Ascending aorta (tissue), 2 donors: ENCODE measurements around the gene TMC3. TPM values are rescaled to one million over a fixed set of nuclear protein-coding genes. Genes with fewer than 3 reads are reported as not detected.
A peak's percentile ranks its signal among the peaks of the same experiment; 100 is the strongest.

ENCODE experiments used
- DNase-seq, 2 donors: peaks; one replicate each; pipeline ENCODE4 v3.0.0-alpha.2; 2019; ENCODE audit warnings: low spot score in 2 of 2
- H3K27ac ChIP-seq, 2 donors: fragments of 200-600 bp; sonication (generic); one replicate each; pipeline ENCODE4 v1.5.1; 2016 to 2017; ENCODE audit warnings: mild to moderate bottlenecking in 1 of 2
- H3K27me3 ChIP-seq: fragments of 200-600 bp; sonication (generic); one replicate; pipeline ENCODE4 v1.5.1; 2017
- H3K36me3 ChIP-seq, 2 donors: fragments of 200-600 bp; sonication (generic); one replicate each; pipeline ENCODE4 v1.5.1; 2016
- H3K4me1 ChIP-seq, 2 donors: fragments of 200-600 bp; sonication (generic); one replicate each; pipeline ENCODE4 v1.5.1; 2016 to 2017; ENCODE audit warnings: mild to moderate bottlenecking in 1 of 2
- H3K4me3 ChIP-seq, 2 donors: fragments of 200-600 bp; sonication (generic); one replicate each; pipeline ENCODE4 v1.5.1; 2016 to 2017; ENCODE audit warnings: mild to moderate bottlenecking in 1 of 2
- H3K9me3 ChIP-seq, 2 donors: fragments of 200-600 bp; sonication (generic); one replicate each; pipeline ENCODE4 v1.5.1; 2016
- CTCF ChIP-seq, 3 experiments: fragments of 200-600 bp in 2 of 3; fragments of 450-650 bp in 1 of 3; sonication (generic) in 2 of 3; IDR thresholded peaks; one replicate each; pipeline ENCODE4 v1.5.1; 2016 to 2019; ENCODE audit warnings: antibody characterized with exemption in 3 of 3, mild to moderate bottlenecking in 1 of 3, moderate library complexity in 1 of 3
- intact Hi-C: fragments of 100-400 bp; cut with DNase I; formaldehyde crosslinking; loops from one replicate; pipeline ENCODE4 v1.15.1; 2023
- total RNA-seq: library from RNA; depleted of rRNA; stranded (reverse); fragments of >200 nt; gene quantifications from one replicate; pipeline ENCODE4 v1.1.0, GENCODE V29; 2016

The TMC3 gene
- total RNA-seq, 1 donor from 2014 or later, result not detected

DNA sequence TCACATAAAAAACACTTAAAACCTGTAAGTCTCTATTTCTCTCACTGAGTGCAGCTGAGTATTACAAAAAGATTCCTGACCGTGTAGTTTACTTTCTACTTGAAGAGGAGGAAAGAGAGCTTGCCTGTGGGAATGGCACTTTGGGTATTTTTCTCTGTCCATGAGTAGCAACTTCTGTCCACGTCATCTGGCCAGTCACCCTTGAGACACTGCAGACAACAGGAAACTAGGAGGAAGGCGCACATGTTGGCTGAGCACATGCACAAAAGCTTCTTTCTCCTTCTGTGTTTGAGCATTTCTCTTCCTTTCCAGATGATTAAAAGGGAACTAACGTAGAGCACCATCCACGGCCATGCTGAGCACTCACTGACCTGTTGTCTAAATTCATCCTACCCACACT is 69.8 kb downstream of the TMC3 start:
- Histone ChIP-seq H3K4me1 (no peaks in the 10 kb centered on the region), H3K36me3 (peaks cover 6 to 8% of the 10 kb centered on the region in 2 donors), H3K27me3 (no peaks in the 10 kb centered on the region), H3K9me3 (no peaks in the 10 kb centered on the region), H3K27ac (peak overlapping the region in 1 of 2 donors; percentile 12), H3K4me3 (no peak overlapping the region)
- no peak for DNase-seq
- intact Hi-C loops, result no loop called here
- TF ChIP-seq CTCF (IDR thresholded peaks at IDR 0.05), result no peak

GRCh38 chr15:81303244-81304225 is 70.5 kb downstream of the TMC3 start:
- no peak overlapping the region for H3K4me3 ChIP-seq
- H3K36me3 ChIP-seq, result peaks cover 6 to 8% of the 10 kb centered on the region in 2 donors
- no peaks in the 10 kb centered on the region for H3K4me1 ChIP-seq
- DNase-seq, result no peak
- H3K27me3 ChIP-seq, result no peaks in the 10 kb centered on the region
- H3K9me3 ChIP-seq, result no peaks in the 10 kb centered on the region
- no peak for TF ChIP-seq CTCF (IDR thresholded peaks at IDR 0.05)
- peak overlapping the region; percentile 12 to 42 for H3K27ac ChIP-seq
- intact Hi-C loops, result no loop called here

- H3K9me3 ChIP-seq, result no peaks in the 10 kb centered on the region
- no peaks in the 10 kb centered on the region for H3K27me3 ChIP-seq
- H3K27ac ChIP-seq, result no peak overlapping the region
- no peaks in the 10 kb centered on the region for H3K4me1 ChIP-seq
- TF ChIP-seq CTCF (IDR thresholded peaks at IDR 0.05), result no peak
- intact Hi-C loops, result no loop called here
- no peak for DNase-seq
- H3K4me3 ChIP-seq, result no peak overlapping the region
- H3K36me3 ChIP-seq, result peaks cover 6 to 8% of the 10 kb centered on the region in 2 donors
These were observed 71.3 kb downstream of the TMC3 start for GRCh38 chr15:81302701-81303109.

DNA sequence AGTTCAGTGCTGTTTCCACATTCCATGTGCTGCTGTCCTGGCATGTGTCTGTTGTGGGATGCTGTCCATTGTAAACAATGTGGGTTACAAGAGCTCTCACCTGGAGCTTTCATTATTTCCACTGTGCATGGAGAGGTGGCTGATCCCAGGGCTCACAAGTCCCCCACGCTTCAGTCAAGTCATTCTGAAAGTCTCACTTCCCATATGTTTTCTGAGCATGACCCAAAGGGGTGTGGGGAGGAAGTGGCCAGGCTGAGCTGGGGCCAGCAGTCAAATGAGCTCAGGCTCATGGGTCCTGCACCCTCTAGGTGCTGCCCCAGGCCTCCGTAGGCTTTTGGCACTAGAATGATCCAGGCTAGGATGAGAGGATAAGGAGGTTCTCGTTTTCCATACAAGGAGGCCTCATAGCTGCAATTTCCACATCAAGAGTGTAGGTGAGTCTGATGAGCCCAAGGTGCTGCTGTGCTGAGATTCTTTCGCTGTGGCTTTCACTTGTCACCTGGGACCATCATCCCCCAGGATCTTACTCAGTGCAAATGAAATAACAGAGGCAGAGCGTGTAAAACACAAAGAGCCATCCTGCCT is 72.1 kb downstream of the TMC3 start:
- peaks cover 3 to 8% of the 10 kb centered on the region in 2 donors for H3K36me3 ChIP-seq

GRCh38 chr15:81301385-81301784 is 72.6 kb downstream of the TMC3 start:
- intact Hi-C loops, result no loop called here
- no peak for TF ChIP-seq CTCF (IDR thresholded peaks at IDR 0.05)
- Histone ChIP-seq H3K27me3 (no peaks in the 10 kb centered on the region), H3K9me3 (no peaks in the 10 kb centered on the region), H3K27ac (no peak overlapping the region), H3K36me3 (peaks cover 0 to 6% of the 10 kb centered on the region in 2 donors), H3K4me3 (no peak overlapping the region), H3K4me1 (peaks cover 0 to 4% of the 10 kb centered on the region in 2 donors)
- DNase-seq, result peak in 1 of 2 donors; percentile 37

More for the DNA sequence above, 72.1 kb downstream of the TMC3 start:
- no peak for TF ChIP-seq CTCF (IDR thresholded peaks at IDR 0.05)
- H3K4me3 ChIP-seq, result no peak overlapping the region
- peak overlapping the region in 1 of 2 donors; percentile 29 for H3K27ac ChIP-seq
- peaks cover 0 to 4% of the 10 kb centered on the region in 2 donors for H3K4me1 ChIP-seq
- DNase-seq, result no peak
- intact Hi-C loops, result no loop called here
- no peaks in the 10 kb centered on the region for H3K9me3 ChIP-seq
- H3K27me3 ChIP-seq, result no peaks in the 10 kb centered on the region
